Superior temporal gyrus (tissue), 1 donor: Measurements from ENCODE around the gene IARS2.
"Not testable (repeated sequence)": the region's sequence is repeated elsewhere in the genome, so short reads cannot be mapped to it uniquely, and the experiment has no call there.

ENCODE experiments used
- DNase-seq: peaks from one replicate; pipeline ENCODE4 v3.0.0-alpha.2; 2016; ENCODE audit errors: extremely low spot score

Gene IARS2

GRCh38 chr1:220164517-220164916, 70.6 kb downstream of the IARS2 start:
- no peak for DNase-seq

GRCh38 chr1:220166853-220167252, 72.9 kb downstream of the IARS2 start:
- no peak for DNase-seq

- DNase-seq, result not testable (repeated sequence)
Observed at GRCh38 chr1:220169887-220170286, 76.0 kb downstream of the IARS2 start.

- DNase-seq, result no peak
Observed at GRCh38 chr1:220170836-220171526, 77.0 kb downstream of the IARS2 start.

GRCh38 chr1:220176540-220176939, 82.6 kb downstream of the IARS2 start:
- DNase-seq, result no peak

- no peak for DNase-seq
Observed at GRCh38 chr1:220182111-220182510, 88.2 kb downstream of the IARS2 start.

- no peak for DNase-seq
Observed at GRCh38 chr1:220182656-220183055, 88.7 kb downstream of the IARS2 start.

GRCh38 chr1:220184506-220184905, 90.6 kb downstream of the IARS2 start:
- no peak for DNase-seq

GRCh38 chr1:220186752-220187151, 92.8 kb downstream of the IARS2 start:
- no peak for DNase-seq

- DNase-seq, result no peak
Observed at GRCh38 chr1:220188538-220188937, 94.6 kb downstream of the IARS2 start.

GRCh38 chr1:220189750-220190347, 95.9 kb downstream of the IARS2 start:
- DNase-seq, result peak; percentile 73

- peak; percentile 51 for DNase-seq
Observed at GRCh38 chr1:220195701-220196100, 101.8 kb downstream of the IARS2 start.
